Uterus (tissue), 2 donors: ENCODE measurements around the gene TPO.

Source experiments
- CTCF ChIP-seq, 4 experiments: fragments of 200-600 bp in 2 of 4; fragments of 450-650 bp in 2 of 4; sonication (generic) in 2 of 4; IDR thresholded peaks; one replicate each; pipeline ENCODE4 v1.5.1; 2016 to 2019; ENCODE audit warnings: antibody characterized with exemption in 4 of 4, mild to moderate bottlenecking in 2 of 4, moderate library complexity in 1 of 4
- POLR2A ChIP-seq, 2 donors: fragments of 450-650 bp; IDR thresholded peaks; one replicate each; pipeline ENCODE4 v1.6.1; 2016; ENCODE audit warnings: antibody characterized with exemption in 2 of 2, mild to moderate bottlenecking in 1 of 2, moderate library complexity in 1 of 2

- TF ChIP-seq POLR2A (IDR thresholded peaks at IDR 0.05) (no peak), CTCF (IDR thresholded peaks at IDR 0.05) (no peak)
Measured at GRCh38 chr2:1418566-1418965, 5.3 kb downstream of the TPO start.
